ENCODE results near the gene TEX54.
A peak's percentile ranks its signal among the peaks of the same experiment; 100 is the strongest.

TEX54 gene

GRCh38 chr11:62788991-62789390 lies 43.6 kb downstream of the TEX54 start:
- H3K27me3 ChIP-seq (replicated peaks; ENCODE audit: insufficient read depth, low read length): no peaks in the 10 kb centered on the region
- H3K4me1 ChIP-seq (ENCODE audit: low read length): peaks cover 30% of the 10 kb centered on the region
- no peak overlapping the region for H3K4me3 ChIP-seq (ENCODE audit: low read length)
- no peaks in the 10 kb centered on the region for H3K9me3 ChIP-seq (replicated peaks; ENCODE audit: insufficient read depth, low read length)
- no peaks in the 10 kb centered on the region for H3K9me2 ChIP-seq (replicated peaks; ENCODE audit: insufficient read depth, low read length)
- no peak overlapping the region for H3K4me2 ChIP-seq (ENCODE audit: low read depth, low read length)
- H3F3A ChIP-seq (ENCODE audit: insufficient read depth, low read length): peaks cover 38% of the 10 kb centered on the region
- H3K36me3 ChIP-seq (replicated peaks; ENCODE audit: insufficient read depth, low read length): no peaks in the 10 kb centered on the region
- TF ChIP-seq EZH2 (optimal IDR thresholded peaks at IDR 0.05; ENCODE audit: low read depth, low read length) (no peak), EZH2phosphoT487 (IDR thresholded peaks at IDR 0.05; ENCODE audit: low read length) (no peak), CTCF (IDR thresholded peaks at IDR 0.05; ENCODE audit: low read length) (no peak)
- H3K79me2 ChIP-seq (ENCODE audit: low read length): peaks cover 48% of the 10 kb centered on the region
- DNase-seq: no peak
- H4K20me1 ChIP-seq (ENCODE audit: insufficient read depth, low read length): no peaks in the 10 kb centered on the region
- no peak overlapping the region for H3K9ac ChIP-seq (ENCODE audit: low read length)
- no peak overlapping the region for H3K27ac ChIP-seq (ENCODE audit: low read length)
- H2AFZ ChIP-seq (ENCODE audit: low read length): no peak overlapping the region

GRCh38 chr11:62787005-62787759 lies 45.5 kb downstream of the TEX54 start, which contains the start of gene TMEM179B:
TMEM179B (plus strand) TSS chr11:62787402; CDS start chr11:62787432, 30 bp downstream.
- Histone ChIP-seq H3K79me2 (ENCODE audit: low read length) (peaks cover 48% of the 10 kb centered on the region), H3K4me2 (ENCODE audit: low read depth, low read length) (peak within 1 kb of the TSS; percentile 92), H2AFZ (ENCODE audit: low read length) (peak within 1 kb of the TSS; percentile 47), H4K20me1 (ENCODE audit: insufficient read depth, low read length) (no peaks in the 10 kb centered on the region), H3K9ac (ENCODE audit: low read length) (peak within 1 kb of the TSS; percentile 74), H3K4me3 (ENCODE audit: low read length) (peak within 1 kb of the TSS; percentile 80), H3K27ac (ENCODE audit: low read length) (peak within 1 kb of the TSS; percentile 76), H3K4me1 (ENCODE audit: low read length) (peaks cover 23% of the 10 kb centered on the region), H3F3A (ENCODE audit: insufficient read depth, low read length) (peaks cover 31% of the 10 kb centered on the region), H3K9me3 (replicated peaks; ENCODE audit: insufficient read depth, low read length) (no peaks in the 10 kb centered on the region), H3K36me3 (replicated peaks; ENCODE audit: insufficient read depth, low read length) (no peaks in the 10 kb centered on the region), H3K27me3 (replicated peaks; ENCODE audit: insufficient read depth, low read length) (no peaks in the 10 kb centered on the region), H3K9me2 (replicated peaks; ENCODE audit: insufficient read depth, low read length) (no peaks in the 10 kb centered on the region)
- DNase-seq: peak; percentile 98
- peak; percentile 52 for TF ChIP-seq CTCF (IDR thresholded peaks at IDR 0.05; ENCODE audit: low read length)
- TF ChIP-seq EZH2 (optimal IDR thresholded peaks at IDR 0.05; ENCODE audit: low read depth, low read length): no peak
- no peak for TF ChIP-seq EZH2phosphoT487 (IDR thresholded peaks at IDR 0.05; ENCODE audit: low read length)

GRCh38 chr11:62786318-62787004 lies 46.2 kb downstream of the TEX54 start:
- peak overlapping the region; percentile 34; the same call in 1 of the 2 replicates for H2AFZ ChIP-seq (ENCODE audit: low read length)
- no peaks in the 10 kb centered on the region for H4K20me1 ChIP-seq (ENCODE audit: insufficient read depth, low read length)
- H3K27ac ChIP-seq (ENCODE audit: low read length): peak overlapping the region; percentile 76; the same call in 1 of the 2 replicates
- H3K4me2 ChIP-seq (ENCODE audit: low read depth, low read length): peak overlapping the region; percentile 92
- peaks cover 28% of the 10 kb centered on the region for H3F3A ChIP-seq (ENCODE audit: insufficient read depth, low read length)
- H3K36me3 ChIP-seq (replicated peaks; ENCODE audit: insufficient read depth, low read length): no peaks in the 10 kb centered on the region
- H3K4me3 ChIP-seq (ENCODE audit: low read length): peak overlapping the region; percentile 80
- DNase-seq: peak; percentile 91
- H3K4me1 ChIP-seq (ENCODE audit: low read length): peaks cover 21% of the 10 kb centered on the region
- no peaks in the 10 kb centered on the region for H3K9me2 ChIP-seq (replicated peaks; ENCODE audit: insufficient read depth, low read length)
- H3K79me2 ChIP-seq (ENCODE audit: low read length): peaks cover 44% of the 10 kb centered on the region
- H3K9me3 ChIP-seq (replicated peaks; ENCODE audit: insufficient read depth, low read length): no peaks in the 10 kb centered on the region
- H3K27me3 ChIP-seq (replicated peaks; ENCODE audit: insufficient read depth, low read length): no peaks in the 10 kb centered on the region
- H3K9ac ChIP-seq (ENCODE audit: low read length): peak overlapping the region; percentile 74
- TF ChIP-seq EZH2 (optimal IDR thresholded peaks at IDR 0.05; ENCODE audit: low read depth, low read length) (no peak), EZH2phosphoT487 (IDR thresholded peaks at IDR 0.05; ENCODE audit: low read length) (no peak), CTCF (IDR thresholded peaks at IDR 0.05; ENCODE audit: low read length) (peak; percentile 98)
